Heart left ventricle (tissue), 13 donors: ENCODE results near the gene GAB2.

Experiments used
- CTCF ChIP-seq, 12 donors: fragments of 200-600 bp; sonication (generic) in 4 of 12; IDR thresholded peaks; one replicate each; pipeline versions ENCODE4 v1.5.0 to v1.8.0; 2018 to 2022; ENCODE audit warnings: antibody characterized with exemption in 12 of 12, mild to moderate bottlenecking in 5 of 12
- POLR2A ChIP-seq, 2 donors: fragments of 450-650 bp; IDR thresholded peaks; one replicate each; pipeline ENCODE4 v1.6.1; 2017; ENCODE audit warnings: antibody characterized with exemption in 2 of 2, mild to moderate bottlenecking in 2 of 2, moderate library complexity in 2 of 2
- donor health status: ischemic (EF 13 %, LVEDD 7.1; RV severe dilation, severe dysfunction).
- donor health status: DM: no; HTN: yes; CAD: no.
- donor health status: DM: no; HTN: no; CAD: no.
- donor health status: ischemic (EF 25% LVEDD 6.9; RV normal size, moderate dysfunction).
- donor health status: ischemic (EF 25% LVEDD 5.7; RV mildly dilated, moderate dysfunction).
- donor health status: ischemic (EF 35%, LVEDD 5.7; RV mildly dilated, moderate dysfunction).
- donor health status: nonischemic (EF 11% LVEDD 7.7; RV severe dilation, severe dysfunction).
- donor health status: DM: yes; HTN: yes; CAD: no.
- donor health status: PGD.
- donor health status: ischemic (EF 29% LVEDD 5.4; RV normal size, mild dysfunction).
- donor health status: nonischemic (EF 23%, LVEDD 6.1; RV moderate dilation, normal function).

DNA sequence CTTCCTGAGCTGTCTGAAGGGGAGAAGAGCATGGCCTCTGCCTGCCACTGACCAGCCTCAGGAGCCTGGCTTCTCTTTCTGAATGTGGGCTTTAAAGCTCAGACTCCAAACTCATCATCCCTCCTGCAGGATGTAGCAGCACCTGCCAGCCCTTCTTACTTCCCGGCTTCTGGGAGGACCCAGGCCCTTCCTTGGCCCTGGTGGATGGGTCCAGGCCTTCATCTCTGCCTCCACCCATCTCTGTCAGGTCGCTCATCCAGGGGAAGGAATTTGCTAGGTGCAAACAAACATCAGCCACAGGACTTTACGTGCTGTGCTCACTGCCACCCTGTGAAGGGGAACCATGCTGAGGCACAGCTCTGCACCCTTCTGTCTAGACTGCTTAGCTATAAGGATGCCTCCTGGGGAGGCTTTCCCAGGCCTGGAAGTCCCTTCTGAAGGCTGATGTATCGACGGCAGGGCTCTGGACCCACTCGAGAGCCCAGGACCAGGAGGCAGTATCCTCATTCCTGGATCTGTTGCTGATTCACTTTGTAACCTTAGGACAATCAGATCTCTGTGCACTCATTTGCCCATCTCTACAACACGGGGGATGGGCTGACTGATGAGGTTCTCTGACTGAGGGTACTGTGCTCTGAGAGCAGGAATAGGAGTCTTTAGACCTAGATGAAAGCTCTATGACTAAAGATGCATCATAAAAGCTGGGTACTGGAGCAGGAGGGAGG is 198.0 kb downstream of the GAB2 start:
- no peak for TF ChIP-seq POLR2A (IDR thresholded peaks at IDR 0.05)
- no peak for TF ChIP-seq CTCF (IDR thresholded peaks at IDR 0.05)
